ENCODE results near the gene KLHL1.

Gene KLHL1

DNA sequence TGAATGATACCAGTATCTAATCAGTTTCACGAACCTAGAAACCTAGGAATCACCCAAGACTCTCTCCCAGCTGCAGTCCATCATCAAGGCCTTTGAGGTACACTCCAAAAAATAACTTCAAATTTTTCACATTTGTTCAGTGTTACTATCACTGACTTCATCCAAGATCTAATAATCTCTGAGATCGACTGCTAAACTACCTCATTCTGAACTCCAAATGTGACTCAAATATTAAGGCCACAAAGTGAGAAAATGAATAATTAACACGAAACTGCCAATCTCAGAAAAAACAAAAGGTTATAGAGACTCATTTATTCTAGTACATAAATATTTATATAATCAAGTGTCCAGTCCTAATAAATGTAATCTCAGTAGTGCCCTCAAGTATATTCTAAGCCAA lies 430.9 kb downstream of the KLHL1 start:
- no peak for DNase-seq (ENCODE audit: low spot score)

DNA sequence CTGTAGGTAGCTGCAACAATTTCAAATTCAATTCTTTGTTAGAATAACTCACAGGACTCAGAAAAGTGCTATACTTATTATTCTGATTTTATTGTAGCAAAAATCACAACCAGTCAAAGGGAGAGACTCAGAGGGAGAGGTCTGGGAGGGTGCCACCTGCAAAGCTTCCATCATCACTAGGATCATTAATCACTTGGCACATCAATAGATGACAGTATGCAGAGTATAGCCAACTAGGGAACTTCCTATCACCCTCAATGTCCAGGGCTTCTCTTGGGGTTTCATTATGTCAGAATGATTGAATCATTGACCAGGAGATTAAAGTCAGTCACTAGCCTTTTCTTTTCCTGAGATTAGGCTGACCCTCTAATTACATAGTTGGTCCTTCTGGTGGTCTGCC lies 432.0 kb downstream of the KLHL1 start:
- no peak for DNase-seq (ENCODE audit: low spot score)

DNA sequence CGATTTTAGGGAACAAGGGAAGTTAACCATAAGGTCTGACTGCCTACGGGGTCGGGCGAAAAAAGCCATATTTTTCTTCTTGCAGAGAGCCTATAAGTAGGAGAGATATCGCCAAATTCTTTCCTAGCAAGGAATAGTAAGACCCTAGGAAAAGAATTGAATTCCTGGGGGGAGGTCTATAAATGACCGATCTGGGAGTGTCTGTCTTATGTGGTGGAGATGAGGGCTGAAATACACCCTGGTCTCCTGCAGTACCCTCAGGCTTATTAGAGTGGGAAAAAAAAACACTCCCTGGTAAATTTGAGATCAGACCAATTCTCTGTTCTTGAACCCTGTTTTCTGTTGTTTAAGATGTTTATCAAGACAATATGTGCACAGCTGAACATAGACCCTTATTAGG lies 448.1 kb downstream of the KLHL1 start:
- DNase-seq (ENCODE audit: low spot score): no peak

DNA sequence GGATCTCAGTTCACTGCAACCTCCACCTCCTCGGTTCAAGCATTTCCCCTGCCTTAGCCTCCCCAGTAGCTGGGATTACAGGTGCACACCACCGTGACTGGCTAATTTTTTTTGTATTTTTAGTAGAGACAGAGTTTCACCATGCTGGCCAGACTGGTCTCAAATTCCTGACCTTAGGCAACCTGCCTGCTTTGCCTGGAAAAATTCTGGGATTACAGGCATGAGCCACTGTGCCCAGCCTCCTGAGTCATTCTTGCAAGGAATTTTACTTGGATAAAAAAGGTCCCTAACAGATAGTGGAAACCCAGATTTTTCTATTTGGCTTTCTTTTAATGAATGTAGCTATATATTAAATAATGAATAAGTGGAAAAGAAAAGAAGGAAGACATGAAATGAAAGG lies 450.6 kb downstream of the KLHL1 start:
- no peak for DNase-seq (ENCODE audit: low spot score)

DNA sequence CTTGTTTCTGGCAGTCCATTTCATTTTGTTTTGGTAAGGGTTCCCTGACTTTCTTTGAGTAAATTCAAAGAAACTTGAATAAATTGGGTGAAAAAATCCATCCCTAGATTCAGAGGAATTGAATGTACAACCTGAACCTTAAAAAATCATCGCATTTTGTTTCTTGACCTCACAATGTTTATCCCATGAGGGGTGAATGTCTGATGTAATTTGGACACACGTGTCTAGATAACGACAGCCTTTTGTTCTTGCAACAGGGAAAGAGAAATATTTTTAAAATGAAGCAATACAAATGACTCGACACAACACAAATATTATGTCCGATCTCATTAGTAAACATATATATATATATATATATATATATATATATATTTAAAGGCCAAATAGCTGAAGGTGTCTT lies 453.9 kb downstream of the KLHL1 start:
- no peak for DNase-seq (ENCODE audit: low spot score)

Data from AG20443 (cell line).